Germinal center (tissue), 1 donor: ENCODE data around the gene TERT.

Experiments
- DNase-seq: peaks from one replicate; pipeline ENCODE4 v3.0.0; 2012; ENCODE audit warnings: mixed read lengths, low spot score

The TERT gene

GRCh38 chr5:1259806-1260480 is 34.9 kb downstream of the TERT start:
- no peak for DNase-seq

- no peak for DNase-seq
These were observed 37.0 kb downstream of the TERT start for GRCh38 chr5:1257841-1258240.

DNA sequence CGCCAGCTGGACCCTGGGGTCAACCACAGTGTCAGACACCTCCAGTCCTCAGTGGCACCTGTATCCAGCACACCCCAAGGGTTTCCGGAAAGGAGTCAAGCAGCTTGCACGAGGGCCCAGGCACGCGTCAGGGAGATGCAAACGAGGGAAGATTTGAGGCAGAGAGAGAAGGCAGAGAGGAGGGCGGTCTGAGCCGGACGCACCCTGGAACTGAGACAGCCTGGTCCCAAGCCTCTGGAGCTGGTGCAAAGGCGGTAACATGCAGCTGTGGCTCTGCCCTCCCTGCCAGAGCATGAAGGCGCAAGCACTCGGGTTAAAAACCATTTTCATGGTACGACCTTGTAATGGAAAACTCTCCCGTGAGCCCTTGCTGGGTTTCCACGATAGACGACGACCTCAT is 37.5 kb downstream of the TERT start:
- no peak for DNase-seq

GRCh38 chr5:1256776-1257175 is 38.1 kb downstream of the TERT start:
- DNase-seq, result no peak

DNA sequence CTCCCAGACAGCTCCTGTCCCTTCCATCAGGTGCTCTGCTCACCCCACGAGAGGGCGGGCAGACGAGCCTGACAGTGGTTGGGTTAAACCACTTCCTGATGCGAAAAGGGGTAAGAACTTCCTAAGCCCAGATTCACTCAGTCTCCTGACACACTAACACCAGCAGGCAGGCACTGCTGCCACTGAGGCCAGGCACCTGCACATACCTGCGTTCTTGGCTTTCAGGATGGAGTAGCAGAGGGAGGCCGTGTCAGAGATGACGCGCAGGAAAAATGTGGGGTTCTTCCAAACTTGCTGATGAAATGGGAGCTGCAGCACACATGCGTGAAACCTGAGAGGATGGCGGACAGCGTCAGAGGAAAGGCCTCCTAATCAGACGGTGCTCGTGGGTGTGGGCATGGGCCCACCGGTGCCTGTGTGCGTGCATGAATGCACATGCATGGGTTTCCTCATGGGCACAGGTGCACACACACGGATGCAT is 39.7 kb downstream of the TERT start:
- DNase-seq, result no peak

- no peak for DNase-seq
These were observed 40.7 kb downstream of the TERT start for GRCh38 chr5:1254196-1254595.

DNA sequence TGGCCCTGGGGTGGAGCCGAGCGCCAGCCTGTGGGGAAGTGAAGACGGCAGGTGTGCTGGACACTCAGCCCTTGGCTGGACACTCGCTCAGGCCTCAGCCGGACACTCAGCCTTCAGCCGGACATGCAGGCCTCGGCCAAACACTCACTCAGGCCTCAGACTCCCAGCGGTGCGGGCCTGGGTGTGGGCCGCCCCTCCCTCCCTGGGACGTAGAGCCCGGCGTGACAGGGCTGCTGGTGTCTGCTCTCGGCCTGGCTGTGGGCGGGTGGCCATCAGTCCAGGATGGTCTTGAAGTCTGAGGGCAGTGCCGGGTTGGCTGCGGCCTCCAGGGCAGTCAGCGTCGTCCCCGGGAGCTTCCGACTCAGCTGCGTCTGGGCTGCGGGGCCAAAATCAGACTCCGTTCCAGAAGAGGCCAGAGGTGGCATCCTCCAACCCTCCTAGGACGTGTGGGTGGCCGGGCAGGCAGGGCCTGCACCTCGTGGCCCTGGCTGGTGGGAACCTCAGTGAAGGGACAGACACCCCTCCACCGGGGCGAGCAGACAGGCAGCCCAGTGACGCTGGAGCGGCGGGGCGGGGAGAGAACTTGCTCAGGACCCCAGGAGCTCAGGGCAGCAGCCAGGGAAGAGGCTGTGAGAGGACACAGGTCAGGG is 41.3 kb downstream of the TERT start:
- no peak for DNase-seq

DNA sequence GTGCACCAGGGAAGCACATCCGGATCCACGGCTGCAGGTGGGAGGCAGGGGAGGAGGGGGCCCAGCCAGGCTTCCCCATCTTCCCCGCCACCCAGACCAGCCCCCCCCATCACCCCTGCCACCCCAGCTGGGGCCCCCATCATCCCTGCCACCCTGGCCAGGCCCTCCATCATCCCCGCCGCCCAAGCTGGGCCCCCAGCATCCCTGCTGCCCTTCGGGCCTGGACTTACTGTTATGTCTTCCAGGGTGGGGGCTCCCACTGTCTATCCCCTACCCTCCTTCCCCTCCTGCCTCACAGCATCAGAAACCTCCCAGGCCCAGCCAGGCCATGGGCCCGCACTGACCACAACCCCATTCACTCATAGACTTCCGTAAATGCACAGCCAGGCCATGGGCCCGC is 42.2 kb downstream of the TERT start:
- DNase-seq, result no peak

DNA sequence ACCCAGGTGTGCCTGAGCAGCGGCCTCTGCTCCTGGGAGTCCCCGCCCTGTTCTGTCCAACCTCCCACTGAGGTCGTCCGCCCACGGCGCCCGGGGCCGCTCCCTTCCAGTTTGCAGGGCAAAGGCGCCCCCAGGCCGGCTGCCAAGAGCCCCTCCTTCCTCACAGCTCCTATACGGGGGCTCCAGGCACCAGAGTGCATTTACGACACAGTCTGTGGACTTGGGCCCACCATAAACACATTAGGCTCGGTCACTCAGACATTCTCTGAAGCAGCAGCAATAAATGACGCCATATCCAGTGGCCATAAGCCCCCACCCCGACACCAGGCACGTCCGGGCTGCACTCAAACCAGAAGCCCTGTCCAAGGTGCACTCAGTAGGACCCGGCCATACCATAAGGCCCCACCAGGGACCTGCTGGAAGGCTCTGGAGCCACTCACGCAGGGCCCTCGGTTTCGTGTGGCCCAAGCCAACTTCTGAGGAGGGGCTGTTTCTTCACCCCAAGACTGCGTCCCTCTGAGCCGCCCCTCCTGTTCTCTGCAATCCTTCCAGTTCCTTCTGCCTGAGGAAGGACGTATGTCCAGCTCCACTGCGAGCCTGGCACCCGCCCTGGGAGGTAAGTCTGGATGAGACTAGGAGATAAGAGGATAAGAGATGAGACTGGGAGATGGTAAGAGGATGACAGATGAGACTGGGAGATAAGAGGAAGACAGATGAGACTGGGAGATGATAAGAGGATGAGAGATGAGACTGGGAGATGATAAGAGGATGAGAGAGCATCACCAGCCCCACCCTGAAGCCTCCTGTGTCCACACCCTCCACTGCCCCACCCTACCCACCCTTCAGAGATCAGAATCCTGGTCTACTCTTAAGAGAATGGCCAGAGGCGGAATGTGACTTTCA is 42.9 kb downstream of the TERT start:
- no peak for DNase-seq

DNA sequence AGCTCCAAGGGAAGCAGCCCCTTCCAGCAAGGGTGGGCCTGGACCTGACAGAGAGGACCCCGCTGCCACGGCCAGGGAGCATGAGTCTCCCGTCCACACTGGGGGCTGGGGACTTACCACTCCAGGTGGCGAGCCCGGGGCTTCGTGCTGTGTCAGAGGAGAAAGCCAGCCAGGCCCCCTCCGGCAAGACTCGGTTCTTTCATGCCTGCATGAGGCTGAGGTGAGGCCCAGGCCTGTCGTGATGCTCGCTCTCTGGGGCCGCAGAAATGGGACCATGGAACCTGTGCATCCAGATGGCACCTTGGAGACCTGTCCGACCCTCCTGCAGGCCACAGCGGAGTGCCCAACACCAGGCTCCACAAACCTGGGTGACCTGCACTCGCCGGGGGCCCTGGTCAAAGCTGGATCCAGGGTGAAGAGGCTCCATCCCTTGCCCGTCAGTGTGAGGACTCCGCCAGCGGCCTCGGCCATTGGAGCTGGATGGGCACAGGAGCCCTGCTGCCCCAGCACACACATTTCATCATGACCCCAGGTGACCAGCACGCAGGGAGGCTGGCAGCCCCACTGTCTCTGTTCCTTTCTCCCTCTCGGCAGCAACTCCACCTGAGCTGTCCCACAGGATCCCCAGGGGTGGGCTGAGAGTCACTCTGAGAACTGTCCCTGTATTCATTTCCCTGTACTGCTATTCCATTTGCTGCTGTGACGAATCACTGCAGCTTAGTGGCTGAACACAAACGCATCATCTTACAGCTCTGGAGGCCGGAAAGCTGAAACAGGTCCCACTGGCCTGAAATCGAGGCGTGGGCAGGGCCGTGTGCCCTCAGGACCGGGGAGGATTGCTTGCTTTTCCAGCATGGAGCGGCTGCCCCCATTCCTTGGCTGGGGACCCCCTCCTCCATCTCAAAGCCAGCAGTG is 45.2 kb downstream of the TERT start:
- no peak for DNase-seq

DNA sequence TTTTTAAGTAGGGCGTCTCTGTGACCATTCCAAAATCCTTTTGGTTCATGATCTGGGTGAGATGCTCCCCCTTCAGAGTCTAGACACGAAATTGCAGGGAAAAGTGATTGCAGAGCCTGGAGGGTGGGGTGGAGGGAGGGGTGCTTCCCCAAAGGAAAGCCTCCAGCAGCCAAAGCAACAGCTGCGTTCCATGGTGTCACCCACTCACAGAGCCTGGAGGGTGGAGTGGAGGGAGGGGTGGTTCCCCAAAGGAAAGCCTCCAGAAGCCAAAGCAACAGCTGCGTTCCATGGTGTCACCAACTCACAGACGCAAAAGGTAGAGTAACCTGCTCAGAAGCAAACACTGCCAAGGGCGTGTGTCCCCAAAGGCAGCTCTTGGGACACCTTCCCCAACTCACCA is 47.1 kb downstream of the TERT start:
- no peak for DNase-seq

GRCh38 chr5:1246711-1247431 is 48.0 kb downstream of the TERT start:
- DNase-seq, result no peak

DNA sequence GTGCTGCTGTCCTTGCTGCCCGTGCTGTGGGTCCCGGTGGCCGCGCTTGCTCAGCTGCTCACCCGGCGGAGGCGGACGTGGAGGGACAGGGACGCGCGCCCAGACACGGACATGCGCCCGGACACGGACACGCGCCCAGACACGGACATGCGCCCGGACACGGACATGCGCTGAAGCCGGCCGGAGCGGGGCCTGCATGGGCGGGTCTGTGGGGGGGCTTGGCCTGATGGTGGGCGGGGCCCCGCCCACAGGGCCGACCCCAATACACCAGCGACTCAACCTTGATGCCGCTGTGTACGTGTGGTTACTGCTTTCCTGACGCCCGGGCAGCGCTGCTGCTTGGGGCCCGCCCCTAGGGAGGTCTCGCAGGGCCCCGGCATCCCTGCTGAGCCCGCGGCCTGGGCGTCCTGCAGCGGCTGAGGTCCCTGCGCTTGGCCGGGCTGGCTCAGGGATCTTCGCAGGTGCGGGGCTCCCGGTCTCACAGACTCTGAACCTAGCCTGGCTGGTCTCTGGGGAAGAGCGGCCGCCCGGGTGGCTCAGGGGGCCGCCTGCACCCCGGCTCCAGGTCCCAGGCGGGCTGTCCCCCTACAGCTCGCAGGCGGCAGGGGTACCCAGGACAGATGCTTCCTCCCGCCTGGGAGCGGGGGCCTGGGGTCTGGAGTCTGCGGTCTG is 48.8 kb downstream of the TERT start:
- no peak for DNase-seq

DNA sequence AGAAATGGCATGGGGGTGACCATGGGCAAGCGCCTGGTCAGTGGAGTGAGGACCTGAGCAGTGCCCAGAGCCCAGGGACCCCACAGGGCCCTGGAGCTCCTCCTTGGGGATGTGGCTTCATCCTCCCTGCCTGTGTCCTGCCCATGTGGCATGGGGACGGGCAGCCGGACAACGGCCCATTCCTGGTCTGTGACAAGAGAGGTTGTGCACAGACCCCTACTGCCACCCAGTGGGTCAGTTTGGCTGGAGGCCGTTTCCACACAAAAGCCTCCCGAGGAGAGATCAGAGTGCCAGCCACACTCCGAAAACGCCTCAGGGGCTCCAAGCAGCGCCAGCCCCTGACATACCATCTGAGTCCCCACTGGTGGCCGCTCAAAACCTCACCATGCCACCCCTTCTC is 49.9 kb downstream of the TERT start:
- no peak for DNase-seq

DNA sequence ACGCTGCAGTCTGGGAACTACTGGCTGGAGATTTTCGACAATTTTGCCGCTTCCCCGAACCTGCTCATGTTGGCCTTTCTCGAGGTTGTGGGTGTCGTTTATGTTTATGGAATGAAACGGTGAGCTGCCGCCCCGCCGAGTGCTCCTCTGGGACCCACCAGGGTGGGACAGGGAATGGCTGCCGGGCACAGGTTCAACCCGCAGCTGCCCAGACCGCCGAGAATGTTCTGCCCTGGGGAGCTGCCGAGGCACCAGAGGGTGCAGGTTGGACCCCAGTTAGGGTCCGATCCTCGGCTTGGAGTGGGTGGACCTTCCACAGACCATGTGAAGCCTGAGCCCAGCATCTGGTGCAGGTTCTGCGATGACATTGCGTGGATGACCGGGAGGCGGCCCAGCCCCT is 50.6 kb downstream of the TERT start:
- no peak for DNase-seq

GRCh38 chr5:1243487-1244130 is 51.3 kb downstream of the TERT start:
- no peak for DNase-seq

DNA sequence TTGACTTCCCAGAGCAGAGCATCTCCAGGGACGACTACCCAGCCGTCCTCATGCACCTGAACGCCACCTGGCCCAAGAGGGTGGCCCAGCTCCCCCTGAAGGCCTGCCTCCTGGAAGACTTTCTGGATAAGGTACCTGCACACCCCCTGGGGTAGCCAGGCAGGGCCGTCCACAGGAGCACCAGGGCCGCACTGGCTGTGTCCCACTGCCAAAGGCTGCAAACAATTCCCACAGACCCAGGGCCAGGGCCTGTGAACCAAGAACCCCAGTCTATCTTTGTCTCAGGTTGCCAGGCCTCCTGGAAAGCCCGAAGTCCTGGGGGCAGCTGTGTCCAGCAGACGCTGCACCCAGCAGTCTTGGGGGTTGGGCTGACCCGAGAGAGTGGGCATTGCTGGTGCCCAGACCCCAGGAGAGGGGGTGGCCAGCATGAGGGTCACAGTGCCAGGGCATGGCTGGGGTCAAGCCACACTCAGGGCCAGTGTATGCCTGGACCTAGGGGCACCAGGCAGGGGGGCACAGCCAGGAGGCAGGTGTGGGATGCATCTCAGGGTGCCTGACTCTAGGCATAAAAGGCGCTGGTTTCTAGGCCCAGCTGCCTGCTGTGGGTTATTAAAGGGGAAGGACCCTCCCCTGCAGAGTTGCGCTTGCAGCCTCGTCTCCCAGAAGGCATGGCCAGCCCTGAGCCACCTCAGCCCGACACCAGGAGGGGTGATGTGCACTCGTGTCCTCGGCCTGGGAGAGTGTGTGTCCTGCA is 52.0 kb downstream of the TERT start:
- DNase-seq, result no peak

GRCh38 chr5:1241509-1242080 is 53.3 kb downstream of the TERT start:
- DNase-seq, result no peak
